Loucy (cell line): ENCODE data around the gene ALG6.

ENCODE experiments used
- H2AFZ ChIP-seq: fragments of 200-600 bp; sonication (generic); 2 replicates; pipeline ENCODE4 v1.6.0; 2016; ENCODE audit warnings: antibody characterized with exemption, mild to moderate bottlenecking, low read length, moderate library complexity
- H3F3A ChIP-seq: fragments of 200-600 bp; 2 replicates; pipeline ENCODE4 v1.6.0; 2016; ENCODE audit warnings: antibody characterized with exemption, low read depth, mild to moderate bottlenecking
- H3K27me3 ChIP-seq: fragments of 200-600 bp; sonication (generic); 2 replicates; pipeline ENCODE4 v1.6.1; 2014; ENCODE audit warnings: low read length, mild to moderate bottlenecking; ENCODE audit not compliant: insufficient read depth, poor library complexity, severe bottlenecking
- H3K36me3 ChIP-seq: fragments of 200-600 bp; sonication (generic); 2 replicates; pipeline ENCODE4 v1.6.1; 2016; ENCODE audit warnings: low read length; ENCODE audit not compliant: insufficient read depth
- H3K4me1 ChIP-seq: fragments of 200-600 bp; sonication (generic); 2 replicates; pipeline ENCODE4 v1.5.1; 2014; ENCODE audit warnings: low read length, mild to moderate bottlenecking; ENCODE audit not compliant: insufficient read depth, poor library complexity, severe bottlenecking
- H3K4me2 ChIP-seq: fragments of 200-600 bp; sonication (generic); 2 replicates; pipeline ENCODE4 v1.6.0; 2014; ENCODE audit warnings: antibody characterized with exemption, low read length, low read depth, mild to moderate bottlenecking; ENCODE audit not compliant: poor library complexity, severe bottlenecking
- H3K4me3 ChIP-seq: fragments of 200-600 bp; sonication (generic); 2 replicates; pipeline ENCODE4 v1.5.1; 2014; ENCODE audit warnings: low read length, mild to moderate bottlenecking, mixed read lengths; ENCODE audit not compliant: poor library complexity, severe bottlenecking
- H3K79me2 ChIP-seq: fragments of 200-600 bp; sonication (generic); 2 replicates; pipeline ENCODE4 v1.6.1; 2014; ENCODE audit warnings: low read length; ENCODE audit not compliant: insufficient read depth
- H3K9ac ChIP-seq: fragments of 200-600 bp; sonication (generic); 2 replicates; pipeline ENCODE4 v1.6.0; 2014; ENCODE audit warnings: mild to moderate bottlenecking, low read depth, low read length, moderate library complexity; ENCODE audit not compliant: poor library complexity, severe bottlenecking
- H3K9me2 ChIP-seq: fragments of 200-600 bp; sonication (generic); replicated peaks from 2 replicates; pipeline ENCODE4 v1.6.1; 2016; ENCODE audit warnings: low read depth, low read length, mixed read lengths
- H3K9me3 ChIP-seq: fragments of 200-600 bp; sonication (generic); 2 replicates; pipeline ENCODE4 v1.6.1; 2014; ENCODE audit warnings: mild to moderate bottlenecking, antibody characterized with exemption, low read length, low read depth; ENCODE audit not compliant: insufficient read depth
- H4K20me1 ChIP-seq: fragments of 200-600 bp; sonication (generic); 2 replicates; pipeline ENCODE4 v1.6.0; 2014; ENCODE audit warnings: antibody characterized with exemption, low read length, mild to moderate bottlenecking; ENCODE audit not compliant: insufficient read depth, poor library complexity, severe bottlenecking
- CTCF ChIP-seq: fragments of 200-600 bp; sonication (generic); conservative IDR thresholded peaks from 2 replicates; pipeline ENCODE4 v1.5.1; 2014; ENCODE audit warnings: mild to moderate bottlenecking, antibody characterized with exemption, low read length
- EZH2phosphoT487 ChIP-seq: fragments of 200-600 bp; IDR thresholded peaks from 2 replicates; pipeline ENCODE4 v1.6.1; 2018; ENCODE audit warnings: antibody characterized with exemption, mild to moderate bottlenecking, moderate library complexity, borderline replicate concordance

ALG6 gene

DNA sequence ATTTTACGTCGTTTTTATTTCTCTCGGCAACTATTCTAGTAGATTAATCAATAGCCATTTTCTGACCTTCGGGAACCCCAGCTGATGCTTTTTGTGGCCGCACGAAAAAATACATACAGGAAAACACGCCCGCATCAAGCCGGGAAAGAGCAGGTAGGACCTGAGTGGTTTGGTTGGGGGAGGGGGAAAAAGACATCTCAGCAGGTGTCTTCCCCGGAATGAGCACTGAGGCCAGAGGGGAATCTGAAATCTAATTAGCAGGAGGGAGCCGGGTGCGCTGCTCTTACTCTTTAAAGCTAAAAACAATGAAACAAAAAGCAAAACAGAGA lies 45.7 kb upstream of the ALG6 start:
- no peaks in the 10 kb centered on the region for H3K9me3 ChIP-seq
- H3K4me3 ChIP-seq: no peak overlapping the region
- no peaks in the 10 kb centered on the region for H3K27me3 ChIP-seq
- H4K20me1 ChIP-seq: no peaks in the 10 kb centered on the region
- no peak overlapping the region for H2AFZ ChIP-seq
- no peaks in the 10 kb centered on the region for H3F3A ChIP-seq
- no peak overlapping the region for H3K9ac ChIP-seq
- no peaks in the 10 kb centered on the region for H3K36me3 ChIP-seq
- H3K9me2 ChIP-seq: no peaks in the 10 kb centered on the region
- H3K79me2 ChIP-seq: no peaks in the 10 kb centered on the region
- H3K4me1 ChIP-seq: peaks cover 7% of the 10 kb centered on the region
- no peak overlapping the region for H3K4me2 ChIP-seq
- TF ChIP-seq EZH2phosphoT487 (no peak), CTCF (no peak)

- no peaks in the 10 kb centered on the region for H3K9me3 ChIP-seq
- H3F3A ChIP-seq: no peaks in the 10 kb centered on the region
- H4K20me1 ChIP-seq: no peaks in the 10 kb centered on the region
- no peak within 1 kb of the TSS for H3K4me2 ChIP-seq
- H3K27me3 ChIP-seq: no peaks in the 10 kb centered on the region
- H3K79me2 ChIP-seq: no peaks in the 10 kb centered on the region
- TF ChIP-seq CTCF: no peak
- TF ChIP-seq EZH2phosphoT487: no peak
- H3K4me3 ChIP-seq: no peak within 1 kb of the TSS
- no peak within 1 kb of the TSS for H2AFZ ChIP-seq
- no peak within 1 kb of the TSS for H3K9ac ChIP-seq
- no peaks in the 10 kb centered on the region for H3K9me2 ChIP-seq
- H3K36me3 ChIP-seq: no peaks in the 10 kb centered on the region
- H3K4me1 ChIP-seq: peaks cover 7% of the 10 kb centered on the region
Observed at GRCh38 chr1:63322114-63322943, 45.1 kb upstream of the ALG6 start, which contains the start of gene FOXD3. Gene FOXD3, plus strand, starts transcription at chr1:63322567. Its CDS starts 492 bp downstream, at chr1:63323059.

DNA sequence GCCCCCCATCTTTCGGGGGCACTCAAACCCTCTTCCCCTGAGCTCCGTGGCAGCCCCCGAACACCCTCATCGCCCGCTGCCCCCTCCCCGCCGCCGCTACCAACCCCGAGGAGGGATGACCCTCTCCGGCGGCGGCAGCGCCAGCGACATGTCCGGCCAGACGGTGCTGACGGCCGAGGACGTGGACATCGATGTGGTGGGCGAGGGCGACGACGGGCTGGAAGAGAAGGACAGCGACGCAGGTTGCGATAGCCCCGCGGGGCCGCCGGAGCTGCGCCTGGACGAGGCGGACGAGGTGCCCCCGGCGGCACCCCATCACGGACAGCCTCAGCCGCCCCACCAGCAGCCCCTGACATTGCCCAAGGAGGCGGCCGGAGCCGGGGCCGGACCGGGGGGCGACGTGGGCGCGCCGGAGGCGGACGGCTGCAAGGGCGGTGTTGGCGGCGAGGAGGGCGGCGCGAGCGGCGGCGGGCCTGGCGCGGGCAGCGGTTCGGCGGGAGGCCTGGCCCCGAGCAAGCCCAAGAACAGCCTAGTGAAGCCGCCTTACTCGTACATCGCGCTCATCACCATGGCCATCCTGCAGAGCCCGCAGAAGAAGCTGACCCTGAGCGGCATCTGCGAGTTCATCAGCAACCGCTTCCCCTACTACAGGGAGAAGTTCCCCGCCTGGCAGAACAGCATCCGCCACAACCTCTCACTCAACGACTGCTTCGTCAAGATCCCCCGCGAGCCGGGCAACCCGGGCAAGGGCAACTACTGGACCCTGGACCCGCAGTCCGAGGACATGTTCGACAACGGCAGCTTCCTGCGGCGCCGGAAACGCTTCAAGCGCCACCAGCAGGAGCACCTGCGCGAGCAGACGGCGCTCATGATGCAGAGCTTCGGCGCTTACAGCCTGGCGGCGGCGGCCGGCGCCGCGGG lies 44.2 kb upstream of the ALG6 start:
- TF ChIP-seq EZH2phosphoT487 (no peak), CTCF (no peak)
- Histone ChIP-seq H3K4me3 (no peak overlapping the region), H3K36me3 (no peaks in the 10 kb centered on the region), H3K27me3 (no peaks in the 10 kb centered on the region), H3F3A (no peaks in the 10 kb centered on the region), H3K9me2 (no peaks in the 10 kb centered on the region), H4K20me1 (no peaks in the 10 kb centered on the region), H3K79me2 (no peaks in the 10 kb centered on the region), H3K9me3 (no peaks in the 10 kb centered on the region), H3K4me1 (no peaks in the 10 kb centered on the region), H3K4me2 (no peak overlapping the region), H2AFZ (no peak overlapping the region), H3K9ac (no peak overlapping the region)
